H9 (cell line): Measurements from ENCODE around the gene ROCK2. TPM values are rescaled to one million over a fixed set of nuclear protein-coding genes. Genes with fewer than 3 reads are reported as not detected.

Experiments
- DNase-seq: peaks from one replicate; pipeline ENCODE4 v3.0.0-alpha.2; 2017
- H2AFZ ChIP-seq: one replicate; pipeline ENCODE4 v1.6.1; 2013; ENCODE audit warnings: mild to moderate bottlenecking, low read length, control low read depth, moderate library complexity
- H2AK5ac ChIP-seq: 2 replicates; pipeline ENCODE4 v1.6.1; 2013; ENCODE audit warnings: low read length, control low read depth, mixed read lengths; ENCODE audit not compliant: insufficient read length
- H2BK120ac ChIP-seq: one replicate; pipeline ENCODE4 v1.6.1; 2013; ENCODE audit warnings: low read depth, mild to moderate bottlenecking, low read length, control low read depth, inconsistent platforms; ENCODE audit not compliant: poor library complexity, severe bottlenecking
- H2BK12ac ChIP-seq: 2 replicates; pipeline ENCODE4 v1.6.1; 2013; ENCODE audit warnings: low read length, control low read depth, mixed read lengths, low read depth; ENCODE audit not compliant: insufficient read length
- H2BK15ac ChIP-seq: 2 replicates; pipeline ENCODE4 v1.6.1; 2013; ENCODE audit warnings: low read depth, low read length, control low read depth
- H2BK20ac ChIP-seq: one replicate; pipeline ENCODE4 v1.6.1; 2013; ENCODE audit warnings: low read depth, mild to moderate bottlenecking, low read length, control low read depth, inconsistent platforms; ENCODE audit not compliant: poor library complexity, severe bottlenecking
- H2BK5ac ChIP-seq: 2 replicates; pipeline ENCODE4 v1.6.1; 2013; ENCODE audit warnings: low read length, control low read depth, mixed read lengths; ENCODE audit not compliant: insufficient read length
- H3K14ac ChIP-seq: 2 replicates; pipeline ENCODE4 v1.6.1; 2013; ENCODE audit warnings: low read length, control low read depth; ENCODE audit not compliant: insufficient read depth
- H3K18ac ChIP-seq: 2 replicates; pipeline ENCODE4 v1.6.1; 2013; ENCODE audit warnings: low read depth, mild to moderate bottlenecking, mixed read lengths, low read length, control low read depth; ENCODE audit not compliant: insufficient read length
- H3K23ac ChIP-seq: 2 replicates; pipeline ENCODE4 v1.6.1; 2013; ENCODE audit warnings: low read length, control low read depth, mixed read lengths, low read depth; ENCODE audit not compliant: insufficient read length
- H3K23me2 ChIP-seq: 2 replicates; pipeline ENCODE4 v1.6.1; 2013; ENCODE audit warnings: low read depth, mild to moderate bottlenecking, mixed read lengths, low read length, control low read depth; ENCODE audit not compliant: insufficient read length, poor library complexity, severe bottlenecking
- H3K27ac ChIP-seq: 2 replicates; pipeline ENCODE4 v1.5.1; 2013; ENCODE audit warnings: low read length, control low read depth, mixed read lengths, low read depth; ENCODE audit not compliant: insufficient read length
- H3K27me3 ChIP-seq: 2 replicates; pipeline ENCODE4 v1.6.1; 2013; ENCODE audit warnings: low read length, control low read depth, inconsistent platforms; ENCODE audit not compliant: insufficient read depth
- H3K4ac ChIP-seq: 2 replicates; pipeline ENCODE4 v1.6.1; 2013; ENCODE audit warnings: low read depth, mild to moderate bottlenecking, control low read depth, inconsistent platforms, low read length, moderate library complexity
- H3K4me1 ChIP-seq: 2 replicates; pipeline ENCODE4 v1.6.1; 2013; ENCODE audit warnings: low read length, control low read depth, inconsistent platforms; ENCODE audit not compliant: insufficient read depth
- H3K4me2 ChIP-seq: 2 replicates; pipeline ENCODE4 v1.6.1; 2013; ENCODE audit warnings: low read length, control low read depth, mixed read lengths; ENCODE audit not compliant: insufficient read length, insufficient read depth
- H3K56ac ChIP-seq: 2 replicates; pipeline ENCODE4 v1.6.1; 2013; ENCODE audit warnings: low read depth, mild to moderate bottlenecking, mixed read lengths, low read length, control low read depth; ENCODE audit not compliant: insufficient read length
- H3K79me1 ChIP-seq: 2 replicates; pipeline ENCODE4 v1.6.1; 2013; ENCODE audit warnings: low read depth, mild to moderate bottlenecking, moderate library complexity, low read length, control low read depth, inconsistent platforms; ENCODE audit not compliant: insufficient read depth, poor library complexity, severe bottlenecking
- H3K79me2 ChIP-seq: 2 replicates; pipeline ENCODE4 v1.6.1; 2013; ENCODE audit warnings: low read length, control low read depth, inconsistent platforms; ENCODE audit not compliant: insufficient read depth
- H3K9ac ChIP-seq: 2 replicates; pipeline ENCODE4 v1.6.1; 2013; ENCODE audit warnings: low read length, control low read depth, mixed read lengths; ENCODE audit not compliant: insufficient read length; ENCODE audit errors: extremely low read depth
- H3K9me3 ChIP-seq: one replicate; pipeline ENCODE4 v1.6.1; 2013; ENCODE audit warnings: low read depth, low read length, inconsistent platforms; ENCODE audit not compliant: control insufficient read depth
- H3T11ph ChIP-seq: one replicate; pipeline ENCODE4 v1.6.1; 2013; ENCODE audit warnings: mild to moderate bottlenecking, low read length, control low read depth, inconsistent platforms
- H4K20me1 ChIP-seq: one replicate; pipeline ENCODE4 v1.6.1; 2013; ENCODE audit not compliant: control insufficient read depth, insufficient read length, insufficient read depth
- H4K5ac ChIP-seq: 2 replicates; pipeline ENCODE4 v1.6.1; 2013; ENCODE audit warnings: low read depth, mild to moderate bottlenecking, mixed read lengths, low read length, control low read depth; ENCODE audit not compliant: insufficient read length
- H4K8ac ChIP-seq: replicated peaks from 2 replicates; pipeline ENCODE4 v1.6.1; 2013; ENCODE audit warnings: low read length, control low read depth, mixed read lengths, low read depth; ENCODE audit not compliant: insufficient read length
- H4K91ac ChIP-seq: 2 replicates; pipeline ENCODE4 v1.6.1; 2013; ENCODE audit warnings: low read depth, mild to moderate bottlenecking, moderate library complexity, mixed read lengths, low read length, control low read depth; ENCODE audit not compliant: insufficient read length
- H3K27ac Mint-ChIP-seq, 3 experiments: 2 replicates in 2 of 3; 3 replicates in 1 of 3; pipeline ENCODE4 v1.8.0; 2020 to 2021; ENCODE audit warnings: mixed read lengths in 3 of 3, mild to moderate bottlenecking in 1 of 3, moderate library complexity in 1 of 3
- H3K27me3 Mint-ChIP-seq: 2 replicates; pipeline ENCODE4 v1.8.0; 2021; ENCODE audit warnings: low read depth, mild to moderate bottlenecking, moderate library complexity, mixed read lengths
- H3K36me3 Mint-ChIP-seq, 3 experiments: 2 replicates in 2 of 3; 3 replicates in 1 of 3; pipeline ENCODE4 v1.8.0; 2020 to 2021; ENCODE audit warnings: low read depth in 3 of 3, mixed read lengths in 3 of 3; ENCODE audit not compliant: insufficient read depth in 1 of 3
- H3K4me1 Mint-ChIP-seq, 2 experiments: 2 replicates each; pipeline ENCODE4 v1.8.0; 2020; ENCODE audit warnings: mixed read lengths in 2 of 2
- H3K4me3 Mint-ChIP-seq, 2 experiments: 2 replicates in 1 of 2; 3 replicates in 1 of 2; pipeline ENCODE4 v1.8.0; 2020 to 2021; ENCODE audit warnings: mild to moderate bottlenecking in 2 of 2, mixed read lengths in 2 of 2, moderate library complexity in 1 of 2
- H3K9me3 Mint-ChIP-seq, 2 experiments: 2 replicates in 1 of 2; 3 replicates in 1 of 2; pipeline ENCODE4 v1.8.0; 2020; ENCODE audit warnings: mild to moderate bottlenecking in 2 of 2, mixed read lengths in 2 of 2, moderate library complexity in 1 of 2
- WGBS: extraction: QIAGEN DNeasy Blood & Tissue Kit; methylation state at CpG from one replicate; pipeline ENCODE4 v1.1.7; 2013; ENCODE audit warnings: missing lambda C conversion rate, low lambda C conversion rate, mixed read lengths; ENCODE audit not compliant: insufficient read length; ENCODE audit errors: extremely low coverage; 5-methylcytosine and 5-hydroxymethylcytosine counted together
- total RNA-seq: library from RNA; stranded (reverse); gene quantifications from 2 replicates; pipeline ENCODE4 v1.2.1, GENCODE V29; 2021
- TF ChIP-seq, protein P1 (sequence below): fragments of 200-600 bp; sonication (generic); conservative IDR thresholded peaks from 3 replicates; pipeline ENCODE4 v1.8.0; 2021; ENCODE audit warnings: antibody characterized with exemption, mild to moderate bottlenecking

The ROCK2 gene
- total RNA-seq, 1 experiment from 2014 or later, result 33.2 TPM

DNA sequence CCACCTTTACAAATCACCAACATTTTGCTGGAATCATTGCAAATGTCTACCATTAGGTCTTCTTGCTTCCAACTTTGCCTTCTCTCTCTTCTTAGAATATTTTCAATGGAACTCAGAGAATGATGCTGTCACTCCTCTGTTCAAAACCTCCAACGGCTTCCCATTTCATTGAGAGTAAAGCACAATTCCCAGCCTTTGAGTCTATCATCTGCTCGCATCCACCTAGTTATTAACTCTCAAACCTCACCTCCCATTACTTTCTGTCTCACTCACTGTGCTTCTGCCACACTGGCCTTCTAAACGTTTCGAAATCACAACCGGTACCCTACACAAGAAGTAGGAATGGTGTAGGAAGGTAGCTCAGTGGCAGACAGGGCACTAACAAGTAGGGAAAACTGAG lies 40.0 kb downstream of the ROCK2 start:
- no peak for DNase-seq
- Histone ChIP-seq H2BK20ac (no peak overlapping the region), H3T11ph (no peak overlapping the region), H3K9ac (no peak overlapping the region), H3K27ac (no peak overlapping the region), H2AK5ac (no peak overlapping the region), H3K18ac (no peak overlapping the region), H4K5ac (no peak overlapping the region), H2BK15ac (no peak overlapping the region), H2AFZ (no peak overlapping the region), H3K79me1 (peaks cover 2% of the 10 kb centered on the region), H4K91ac (no peak overlapping the region), H3K14ac (no peak overlapping the region), H3K4me2 (no peak overlapping the region), H3K4me1 (no peaks in the 10 kb centered on the region), H2BK5ac (no peak overlapping the region), H3K23ac (no peak overlapping the region), H2BK12ac (no peak overlapping the region), H3K9me3 (no peaks in the 10 kb centered on the region), H3K79me2 (peaks cover 6% of the 10 kb centered on the region; the same call in 1 of the 2 replicates), H4K8ac (no peak overlapping the region), H3K23me2 (no peaks in the 10 kb centered on the region), H2BK120ac (no peak overlapping the region), H3K27me3 (no peaks in the 10 kb centered on the region), H3K4ac (no peak overlapping the region), H4K20me1 (no peaks in the 10 kb centered on the region), H3K56ac (no peak overlapping the region)
- Mint-ChIP-seq H3K27me3 (no peaks in the 10 kb centered on the region), H3K4me1 (no peaks in the 10 kb centered on the region; a peak in 1 of 4 replicates), H3K4me3 (no peak overlapping the region), H3K27ac (no peak overlapping the region), H3K36me3 (no peaks in the 10 kb centered on the region), H3K9me3 (no peaks in the 10 kb centered on the region)
- TF ChIP-seq, protein P1, sequence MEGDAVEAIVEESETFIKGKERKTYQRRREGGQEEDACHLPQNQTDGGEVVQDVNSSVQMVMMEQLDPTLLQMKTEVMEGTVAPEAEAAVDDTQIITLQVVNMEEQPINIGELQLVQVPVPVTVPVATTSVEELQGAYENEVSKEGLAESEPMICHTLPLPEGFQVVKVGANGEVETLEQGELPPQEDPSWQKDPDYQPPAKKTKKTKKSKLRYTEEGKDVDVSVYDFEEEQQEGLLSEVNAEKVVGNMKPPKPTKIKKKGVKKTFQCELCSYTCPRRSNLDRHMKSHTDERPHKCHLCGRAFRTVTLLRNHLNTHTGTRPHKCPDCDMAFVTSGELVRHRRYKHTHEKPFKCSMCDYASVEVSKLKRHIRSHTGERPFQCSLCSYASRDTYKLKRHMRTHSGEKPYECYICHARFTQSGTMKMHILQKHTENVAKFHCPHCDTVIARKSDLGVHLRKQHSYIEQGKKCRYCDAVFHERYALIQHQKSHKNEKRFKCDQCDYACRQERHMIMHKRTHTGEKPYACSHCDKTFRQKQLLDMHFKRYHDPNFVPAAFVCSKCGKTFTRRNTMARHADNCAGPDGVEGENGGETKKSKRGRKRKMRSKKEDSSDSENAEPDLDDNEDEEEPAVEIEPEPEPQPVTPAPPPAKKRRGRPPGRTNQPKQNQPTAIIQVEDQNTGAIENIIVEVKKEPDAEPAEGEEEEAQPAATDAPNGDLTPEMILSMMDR, result no peak
- WGBS, result no CpG with 5 or more reads among the region's 5 CpGs
